ENCODE data around the gene GMEB2.
A peak's percentile ranks its signal among the peaks of the same experiment; 100 is the strongest.
"Not testable (repeated sequence)": the region's sequence is repeated elsewhere in the genome, so short reads cannot be mapped to it uniquely, and the experiment has no call there.

GMEB2 gene

GRCh38 chr20:63661108-63661507, 34.2 kb upstream of the GMEB2 start:
- DNase-seq (ENCODE audit: low read depth): no peak
- no peak overlapping the region for H3K4me3 ChIP-seq (ENCODE audit: low read depth, low read length)
- no peak for TF ChIP-seq CTCF (IDR thresholded peaks at IDR 0.05; ENCODE audit: low read depth, low read length, missing control alignments)

- DNase-seq (ENCODE audit: low read depth): no peak
- TF ChIP-seq CTCF (IDR thresholded peaks at IDR 0.05; ENCODE audit: low read depth, low read length, missing control alignments): no peak
- H3K4me3 ChIP-seq (ENCODE audit: low read depth, low read length): no peak overlapping the region
These were observed 33.7 kb upstream of the GMEB2 start for GRCh38 chr20:63660622-63661021.

- H3K4me3 ChIP-seq (ENCODE audit: low read depth, low read length); DNase-seq (ENCODE audit: low read depth): not testable (repeated sequence)
These were observed 33.3 kb upstream of the GMEB2 start for GRCh38 chr20:63660174-63660573.

GRCh38 chr20:63659370-63659769, 32.5 kb upstream of the GMEB2 start:
- no peak for DNase-seq (ENCODE audit: low read depth)
- peak overlapping the region; percentile 65 for H3K4me3 ChIP-seq (ENCODE audit: low read depth, low read length)
- no peak for TF ChIP-seq CTCF (IDR thresholded peaks at IDR 0.05; ENCODE audit: low read depth, low read length, missing control alignments)

- no peak for TF ChIP-seq CTCF (IDR thresholded peaks at IDR 0.05; ENCODE audit: low read depth, low read length, missing control alignments)
- peak overlapping the region; percentile 65 for H3K4me3 ChIP-seq (ENCODE audit: low read depth, low read length)
- no peak for DNase-seq (ENCODE audit: low read depth)
These were observed 31.9 kb upstream of the GMEB2 start for GRCh38 chr20:63658749-63659187.

- TF ChIP-seq CTCF (IDR thresholded peaks at IDR 0.05; ENCODE audit: low read depth, low read length, missing control alignments): no peak
- peak within 1 kb of the TSS; percentile 65 for H3K4me3 ChIP-seq (ENCODE audit: low read depth, low read length)
- peak; percentile 79 for DNase-seq (ENCODE audit: low read depth)
These were observed 31.2 kb upstream of the GMEB2 start, which contains the start of gene RTEL1 for GRCh38 chr20:63657937-63658748. TSS of gene RTEL1 (plus strand) at chr20:63658312. CDS start at chr20:63659403, 1,091 bp downstream.

GRCh38 chr20:63657260-63657936, 30.5 kb upstream of the GMEB2 start:
- DNase-seq (ENCODE audit: low read depth): no peak
- peak overlapping the region; percentile 65 for H3K4me3 ChIP-seq (ENCODE audit: low read depth, low read length)
- no peak for TF ChIP-seq CTCF (IDR thresholded peaks at IDR 0.05; ENCODE audit: low read depth, low read length, missing control alignments)
